GM12872 (cell line): ENCODE data around the gene RIMS1.

Experiments used
- TF ChIP-seq, protein P1 (sequence below): IDR thresholded peaks from 3 replicates; pipeline ENCODE4 v1.5.1; 2011; ENCODE audit warnings: low read depth, mild to moderate bottlenecking, low read length, moderate library complexity; ENCODE audit not compliant: insufficient read depth

RIMS1 gene

GRCh38 chr6:72389698-72390097 is 503.3 kb downstream of the RIMS1 start:
- TF ChIP-seq, protein P1, sequence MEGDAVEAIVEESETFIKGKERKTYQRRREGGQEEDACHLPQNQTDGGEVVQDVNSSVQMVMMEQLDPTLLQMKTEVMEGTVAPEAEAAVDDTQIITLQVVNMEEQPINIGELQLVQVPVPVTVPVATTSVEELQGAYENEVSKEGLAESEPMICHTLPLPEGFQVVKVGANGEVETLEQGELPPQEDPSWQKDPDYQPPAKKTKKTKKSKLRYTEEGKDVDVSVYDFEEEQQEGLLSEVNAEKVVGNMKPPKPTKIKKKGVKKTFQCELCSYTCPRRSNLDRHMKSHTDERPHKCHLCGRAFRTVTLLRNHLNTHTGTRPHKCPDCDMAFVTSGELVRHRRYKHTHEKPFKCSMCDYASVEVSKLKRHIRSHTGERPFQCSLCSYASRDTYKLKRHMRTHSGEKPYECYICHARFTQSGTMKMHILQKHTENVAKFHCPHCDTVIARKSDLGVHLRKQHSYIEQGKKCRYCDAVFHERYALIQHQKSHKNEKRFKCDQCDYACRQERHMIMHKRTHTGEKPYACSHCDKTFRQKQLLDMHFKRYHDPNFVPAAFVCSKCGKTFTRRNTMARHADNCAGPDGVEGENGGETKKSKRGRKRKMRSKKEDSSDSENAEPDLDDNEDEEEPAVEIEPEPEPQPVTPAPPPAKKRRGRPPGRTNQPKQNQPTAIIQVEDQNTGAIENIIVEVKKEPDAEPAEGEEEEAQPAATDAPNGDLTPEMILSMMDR: no peak

DNA sequence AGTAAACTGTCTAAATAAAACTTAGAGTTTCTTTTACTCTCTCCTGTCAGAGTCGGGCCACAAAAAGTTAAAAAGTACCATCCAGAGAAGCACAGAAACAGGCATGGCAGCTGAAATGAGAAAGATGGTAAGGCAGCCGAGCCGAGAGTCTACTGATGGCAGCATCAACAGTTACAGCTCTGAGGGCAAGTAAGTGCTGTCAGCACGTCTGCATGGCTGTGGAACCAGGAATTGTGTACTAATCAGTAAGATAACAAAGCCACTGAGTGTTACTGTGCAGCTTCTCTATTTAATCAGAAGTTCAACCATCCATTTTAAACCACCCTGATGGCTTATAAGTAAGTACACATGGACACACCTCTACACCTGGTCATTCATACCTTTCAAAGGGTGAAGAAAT is 504.2 kb downstream of the RIMS1 start:
- TF ChIP-seq, protein P1: no peak

- TF ChIP-seq, protein P1: no peak
These were observed 515.5 kb downstream of the RIMS1 start for GRCh38 chr6:72401865-72402264.

- TF ChIP-seq, protein P1: no peak
These were observed 517.1 kb downstream of the RIMS1 start for GRCh38 chr6:72403413-72403812.

GRCh38 chr6:72406517-72406916 is 520.2 kb downstream of the RIMS1 start:
- TF ChIP-seq, protein P1: no peak

- TF ChIP-seq, protein P1: no peak
These were observed 524.4 kb downstream of the RIMS1 start for GRCh38 chr6:72410769-72411168.

DNA sequence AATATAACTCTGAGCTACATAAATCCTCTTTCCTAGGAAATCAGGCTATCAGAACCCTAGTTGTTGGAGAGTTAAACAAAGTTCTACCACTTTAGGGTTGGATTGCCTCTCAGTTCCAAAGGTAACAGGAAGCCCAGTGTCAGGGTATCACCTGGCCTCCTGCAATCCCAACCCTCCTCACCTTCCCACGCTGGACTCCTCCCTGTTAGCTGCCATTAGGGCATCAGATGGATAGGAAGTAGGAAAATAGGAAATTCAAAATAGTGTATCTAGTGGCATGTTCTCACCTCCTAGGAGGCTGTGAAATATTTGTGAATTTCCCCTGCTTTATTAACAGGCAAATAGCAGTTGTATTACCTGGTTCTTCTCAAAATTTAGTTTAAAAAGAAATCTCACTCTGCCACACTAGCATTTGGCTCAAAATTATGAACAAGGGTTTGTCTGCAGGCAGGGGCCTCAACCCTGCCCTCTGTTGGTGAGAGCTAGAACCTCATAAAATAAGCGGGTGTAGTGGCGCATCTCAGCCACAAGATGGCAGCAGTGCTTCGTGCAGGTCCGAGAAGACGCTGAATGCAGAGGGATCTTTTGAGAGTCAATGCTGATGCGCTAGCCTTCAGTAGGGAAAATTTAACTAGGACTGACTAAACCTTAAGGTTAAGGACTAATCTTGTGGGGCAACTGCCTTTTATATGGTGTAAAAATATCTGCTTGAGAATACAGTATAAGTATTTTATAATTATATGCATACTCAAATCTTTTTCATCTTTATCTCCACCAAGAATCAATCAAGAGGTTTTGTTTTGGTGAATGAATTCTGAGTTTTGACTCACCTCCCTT is 525.7 kb downstream of the RIMS1 start:
- TF ChIP-seq, protein P1: peak; percentile 100
